HG03521 (cell line): ENCODE measurements around the gene KCTD8.

Experiments
- ATAC-seq: cut with Tn5 transposase; IDR thresholded peaks from one replicate; pipeline ENCODE4 v1.9.1; 2021; ENCODE audit warnings: mild to moderate bottlenecking, moderate library complexity; ENCODE audit not compliant: unreplicated experiment

KCTD8 gene

DNA sequence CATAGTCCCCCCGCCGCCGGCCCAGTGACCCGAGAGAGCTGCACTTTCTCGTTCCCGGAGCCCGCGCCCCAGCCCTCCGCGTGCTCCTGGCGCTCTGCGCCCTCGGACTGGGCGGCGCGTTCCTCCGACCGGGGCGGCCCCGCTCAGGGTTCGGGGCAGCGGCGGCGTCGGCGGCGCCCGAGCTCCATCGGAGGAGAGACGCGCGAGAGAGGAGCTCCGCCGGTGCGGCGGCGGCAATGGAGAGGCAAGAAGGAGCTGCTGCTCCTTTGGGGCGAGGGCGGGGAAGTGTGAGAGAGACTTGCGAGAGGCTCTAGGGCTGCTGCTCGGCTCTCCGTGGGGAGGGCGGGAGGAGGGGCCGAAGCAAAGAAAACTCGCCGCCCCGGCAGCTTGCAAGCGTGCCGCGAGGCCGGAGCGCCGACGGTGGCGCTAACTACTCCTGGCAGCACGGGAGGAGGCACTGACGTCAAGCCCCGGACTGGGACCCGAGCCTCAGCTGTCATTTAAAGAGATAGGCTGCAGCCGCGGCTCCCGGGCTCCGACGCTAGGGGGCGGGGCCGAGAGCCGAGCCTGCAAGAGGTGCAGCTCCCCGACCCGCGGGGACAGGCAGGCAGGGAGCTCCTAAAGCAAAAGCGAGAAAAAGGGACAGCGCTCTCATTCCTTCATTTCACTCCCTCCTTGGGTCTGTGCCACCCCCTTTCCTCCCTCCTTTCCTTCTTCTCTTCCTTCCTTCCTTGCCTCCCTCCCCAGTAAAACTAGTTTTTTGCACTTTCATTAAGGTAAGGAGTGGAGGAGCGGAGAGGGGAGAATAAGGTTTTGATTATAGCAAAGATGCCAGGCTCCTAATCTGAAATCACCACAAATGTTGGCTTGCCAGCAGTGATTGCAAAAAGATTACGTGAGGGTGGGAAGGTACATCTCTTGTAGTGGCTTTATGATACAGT is at the start of gene KCTD8:
Gene KCTD8 (minus strand): TSS at position 289 of the 941 bp plus-strand sequence.
- peak; percentile 98 for ATAC-seq

GRCh38 chr4:44494810-44495701 is 46.4 kb upstream of the KCTD8 start:
- ATAC-seq = no peak

GRCh38 chr4:44493924-44494323 is 45.3 kb upstream of the KCTD8 start:
- no peak for ATAC-seq

GRCh38 chr4:44487341-44487740 is 38.7 kb upstream of the KCTD8 start:
- ATAC-seq = no peak

GRCh38 chr4:44479731-44480130 is 31.1 kb upstream of the KCTD8 start:
- ATAC-seq = no peak

DNA sequence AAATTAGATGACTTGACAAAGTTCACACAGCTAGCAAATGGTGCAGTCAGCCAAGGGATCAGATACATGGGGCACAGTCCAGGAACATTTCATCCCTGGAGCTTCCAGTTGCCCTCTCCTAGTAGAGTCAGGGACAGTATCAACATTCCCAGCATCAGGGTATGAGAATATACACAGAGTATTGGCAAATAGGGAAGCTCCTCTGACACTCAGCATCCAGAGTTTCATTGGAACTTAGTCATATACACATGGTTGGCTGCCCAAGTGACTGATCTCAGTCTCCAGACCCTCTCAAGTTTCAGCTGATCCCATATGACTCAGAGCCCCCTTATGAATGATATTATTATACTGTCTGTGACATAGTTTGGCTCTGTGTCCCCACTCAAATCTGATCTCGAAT is 13.7 kb upstream of the KCTD8 start:
- no peak for ATAC-seq

- no peak for ATAC-seq
These were observed 775 bp downstream of the KCTD8 start for GRCh38 chr4:44447563-44448504.

DNA sequence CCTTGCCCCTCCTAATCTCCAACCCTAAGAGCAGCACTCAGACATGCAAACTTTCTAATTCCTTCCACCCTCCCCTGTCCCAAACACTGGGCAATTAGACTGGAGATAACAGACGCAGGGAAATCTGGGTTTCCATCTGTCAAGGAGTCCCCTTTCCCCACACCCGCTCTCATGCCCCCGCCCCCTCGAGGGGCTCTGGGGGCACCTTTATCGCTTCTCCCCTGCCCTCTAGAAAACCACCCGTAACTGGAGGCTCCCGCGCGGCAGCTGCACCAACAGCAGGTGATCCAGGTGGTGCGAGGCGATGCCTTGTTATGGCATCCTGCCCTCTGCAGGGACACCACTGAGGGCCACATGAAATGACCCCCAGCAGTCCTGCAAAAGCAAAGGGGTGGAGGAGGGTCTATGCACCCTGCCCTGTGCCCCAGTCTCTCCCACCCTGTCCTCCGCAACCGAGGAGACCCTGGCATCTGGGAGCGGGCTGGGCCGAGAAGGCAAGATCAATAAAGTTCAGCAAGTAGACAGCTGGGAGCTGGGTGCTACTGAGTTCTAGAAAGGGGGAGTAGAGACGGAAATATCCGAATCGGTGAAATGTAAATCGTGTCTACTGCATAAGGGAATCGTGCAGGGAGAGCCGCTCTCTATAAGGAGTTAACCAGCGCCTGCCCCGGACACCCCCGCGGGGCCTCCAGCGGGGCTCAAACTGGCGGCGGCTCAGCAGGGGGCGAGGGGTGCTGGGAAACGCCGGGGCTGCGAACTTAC is 1.6 kb downstream of the KCTD8 start:
- no peak for ATAC-seq

DNA sequence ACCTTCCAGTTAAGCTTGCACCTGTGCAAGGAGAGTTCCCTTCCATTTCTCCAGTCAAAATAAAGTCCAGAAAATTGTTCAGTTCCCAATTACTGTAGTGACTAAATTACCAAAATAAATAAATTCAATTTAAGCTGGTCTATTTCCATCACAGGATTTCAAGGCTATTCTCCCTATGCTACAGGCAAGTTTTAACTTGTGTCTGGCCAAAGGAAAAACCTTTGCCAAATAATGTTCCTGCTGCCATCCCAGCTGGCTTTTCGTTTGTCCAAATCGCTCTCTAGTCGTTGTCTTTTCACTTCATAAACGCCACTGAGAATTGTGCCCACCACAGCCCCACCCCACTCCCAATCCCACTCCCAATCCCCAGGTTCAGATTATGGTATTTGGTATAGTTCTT is 2.4 kb downstream of the KCTD8 start:
- no peak for ATAC-seq

DNA sequence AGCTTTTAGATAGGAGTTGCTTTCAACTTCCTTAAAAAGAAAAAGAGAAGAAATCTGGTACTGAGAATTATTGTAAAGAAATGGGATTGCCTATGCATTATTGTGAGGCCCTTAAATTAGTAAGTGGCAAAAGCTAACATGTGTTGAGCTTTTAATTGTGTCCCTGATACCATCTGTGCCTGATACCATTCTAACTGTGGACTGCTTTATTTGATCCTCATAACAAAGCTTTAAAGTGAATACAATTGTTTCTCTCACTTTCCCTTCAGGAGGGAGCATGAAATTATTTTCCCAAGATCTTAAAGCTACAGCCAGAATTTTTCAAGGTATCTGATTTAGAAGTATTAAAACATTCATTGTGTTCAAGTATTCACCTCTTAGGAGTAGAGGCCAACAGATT is 9.9 kb downstream of the KCTD8 start:
- ATAC-seq = no peak

GRCh38 chr4:44434247-44434646 is 14.4 kb downstream of the KCTD8 start:
- no peak for ATAC-seq

- no peak for ATAC-seq
These were observed 22.9 kb downstream of the KCTD8 start for GRCh38 chr4:44425614-44426208.

GRCh38 chr4:44422912-44423311 is 25.7 kb downstream of the KCTD8 start:
- ATAC-seq = no peak

GRCh38 chr4:44421330-44422065 is 27.1 kb downstream of the KCTD8 start:
- no peak for ATAC-seq

- no peak for ATAC-seq
These were observed 33.4 kb downstream of the KCTD8 start for GRCh38 chr4:44415251-44415650.

- no peak for ATAC-seq
These were observed 80.0 kb downstream of the KCTD8 start for GRCh38 chr4:44368413-44369167.

DNA sequence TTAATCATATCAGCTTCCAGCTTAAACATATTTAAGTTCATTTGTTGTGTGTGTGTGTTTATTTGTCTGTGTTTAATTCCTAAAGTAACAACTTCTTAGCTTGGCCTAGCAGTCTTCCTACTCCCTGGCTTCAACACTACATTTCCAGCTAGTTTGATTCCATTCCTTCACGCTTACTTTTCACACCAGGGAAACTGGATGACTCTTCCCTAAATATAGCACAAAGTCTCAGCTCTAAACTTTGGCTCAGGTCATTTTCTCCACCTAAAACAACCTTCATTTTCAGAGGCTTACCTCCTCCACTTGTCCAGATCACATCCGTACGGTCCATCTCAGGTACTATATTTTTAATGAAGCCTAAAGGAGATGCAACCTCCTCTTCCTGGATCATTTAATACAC is 94.4 kb downstream of the KCTD8 start:
- ATAC-seq = no peak

DNA sequence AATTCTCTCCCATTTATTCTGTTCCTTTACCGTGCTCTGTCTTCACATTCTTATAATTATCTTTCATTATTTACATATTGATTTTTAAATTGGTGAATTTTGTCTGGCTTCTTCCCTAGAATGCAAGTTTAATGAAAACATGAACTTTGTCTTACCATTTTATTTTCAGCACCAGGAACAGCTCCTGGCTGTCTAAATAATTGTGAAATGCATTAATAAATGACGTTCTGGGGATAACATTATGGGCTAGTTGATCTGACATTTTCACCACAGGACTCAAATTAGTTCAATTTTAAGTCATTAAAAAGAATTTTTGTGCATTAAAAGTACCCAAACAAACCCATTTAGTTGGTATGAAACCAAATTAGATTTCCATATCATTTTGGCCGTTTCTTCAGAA is 97.5 kb downstream of the KCTD8 start:
- ATAC-seq = no peak
